ENCODE results near the gene KCNB1.

DNA sequence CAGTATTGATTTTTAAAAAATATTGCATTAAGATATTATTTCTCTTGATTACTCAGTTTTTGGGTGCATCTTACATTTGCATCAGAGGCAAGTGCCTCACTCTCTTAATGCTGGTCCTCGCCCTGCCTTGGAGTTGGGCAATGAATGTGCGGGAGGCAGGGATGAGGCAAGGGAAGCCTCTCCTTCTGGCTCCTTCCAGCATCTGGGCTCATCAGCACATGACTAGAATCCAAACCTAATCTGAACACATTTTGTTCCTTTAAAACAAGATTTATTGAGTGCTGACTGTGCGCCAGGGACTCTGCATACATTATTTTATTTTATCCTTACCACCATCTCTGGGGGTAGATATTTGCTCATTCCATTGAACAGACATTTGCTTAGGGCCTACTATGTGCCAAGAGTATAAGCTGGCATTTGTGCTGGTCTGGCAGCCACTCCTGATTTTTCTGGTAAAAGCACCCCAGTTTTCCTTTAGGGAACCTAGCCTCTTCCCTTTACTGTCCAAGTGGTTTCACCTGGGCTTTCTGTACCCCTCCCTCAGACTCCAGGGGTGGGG lies 132.7 kb downstream of the KCNB1 start:
- TF ChIP-seq, protein P1, sequence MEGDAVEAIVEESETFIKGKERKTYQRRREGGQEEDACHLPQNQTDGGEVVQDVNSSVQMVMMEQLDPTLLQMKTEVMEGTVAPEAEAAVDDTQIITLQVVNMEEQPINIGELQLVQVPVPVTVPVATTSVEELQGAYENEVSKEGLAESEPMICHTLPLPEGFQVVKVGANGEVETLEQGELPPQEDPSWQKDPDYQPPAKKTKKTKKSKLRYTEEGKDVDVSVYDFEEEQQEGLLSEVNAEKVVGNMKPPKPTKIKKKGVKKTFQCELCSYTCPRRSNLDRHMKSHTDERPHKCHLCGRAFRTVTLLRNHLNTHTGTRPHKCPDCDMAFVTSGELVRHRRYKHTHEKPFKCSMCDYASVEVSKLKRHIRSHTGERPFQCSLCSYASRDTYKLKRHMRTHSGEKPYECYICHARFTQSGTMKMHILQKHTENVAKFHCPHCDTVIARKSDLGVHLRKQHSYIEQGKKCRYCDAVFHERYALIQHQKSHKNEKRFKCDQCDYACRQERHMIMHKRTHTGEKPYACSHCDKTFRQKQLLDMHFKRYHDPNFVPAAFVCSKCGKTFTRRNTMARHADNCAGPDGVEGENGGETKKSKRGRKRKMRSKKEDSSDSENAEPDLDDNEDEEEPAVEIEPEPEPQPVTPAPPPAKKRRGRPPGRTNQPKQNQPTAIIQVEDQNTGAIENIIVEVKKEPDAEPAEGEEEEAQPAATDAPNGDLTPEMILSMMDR (IDR thresholded peaks at IDR 0.05): no peak
- no peak for TF ChIP-seq POLR2A (IDR thresholded peaks at IDR 0.05)

Measured in breast epithelium (tissue), 3 donors.